GM21723 (cell line): ENCODE data around the gene ANKFN1.

ENCODE experiments used
- ATAC-seq: cut with Tn5 transposase; IDR thresholded peaks from one replicate; pipeline ENCODE4 v1.9.1; 2021; ENCODE audit warnings: mild to moderate bottlenecking, moderate library complexity; ENCODE audit not compliant: unreplicated experiment

ANKFN1 gene

GRCh38 chr17:56146534-56146933 lies 6.7 kb upstream of the ANKFN1 start:
- ATAC-seq = no peak

- no peak for ATAC-seq
Measured at GRCh38 chr17:56148333-56148732, 4.9 kb upstream of the ANKFN1 start.

GRCh38 chr17:56149266-56150036 lies 3.8 kb upstream of the ANKFN1 start:
- no peak for ATAC-seq

GRCh38 chr17:56150649-56151048 lies 2.6 kb upstream of the ANKFN1 start:
- no peak for ATAC-seq

GRCh38 chr17:56157845-56158244 lies 4.6 kb downstream of the ANKFN1 start:
- no peak for ATAC-seq

GRCh38 chr17:56158344-56158743 lies 5.1 kb downstream of the ANKFN1 start:
- ATAC-seq = no peak

GRCh38 chr17:56158915-56159825 lies 5.9 kb downstream of the ANKFN1 start:
- no peak for ATAC-seq

- ATAC-seq = no peak
Measured at GRCh38 chr17:56159826-56160380, 6.6 kb downstream of the ANKFN1 start.

- no peak for ATAC-seq
Measured at GRCh38 chr17:56160422-56160821, 7.1 kb downstream of the ANKFN1 start.

- no peak for ATAC-seq
Measured at GRCh38 chr17:56165072-56165641, 11.9 kb downstream of the ANKFN1 start.

- no peak for ATAC-seq
Measured at GRCh38 chr17:56167491-56167890, 14.2 kb downstream of the ANKFN1 start.

- no peak for ATAC-seq
Measured at GRCh38 chr17:56169621-56170020, 16.3 kb downstream of the ANKFN1 start.

GRCh38 chr17:56171186-56171959 lies 18.1 kb downstream of the ANKFN1 start:
- ATAC-seq = no peak

- ATAC-seq = no peak
Measured at GRCh38 chr17:56172517-56172982, 19.3 kb downstream of the ANKFN1 start.

GRCh38 chr17:56173026-56173425 lies 19.8 kb downstream of the ANKFN1 start:
- ATAC-seq = no peak

GRCh38 chr17:56173958-56174835 lies 20.9 kb downstream of the ANKFN1 start:
- ATAC-seq = no peak

GRCh38 chr17:56175299-56175955 lies 22.2 kb downstream of the ANKFN1 start:
- ATAC-seq = no peak

GRCh38 chr17:56176091-56176490 lies 22.8 kb downstream of the ANKFN1 start:
- no peak for ATAC-seq

- no peak for ATAC-seq
Measured at GRCh38 chr17:56177361-56177760, 24.1 kb downstream of the ANKFN1 start.
